A673 (cell line): ENCODE results near the gene MAP3K13.

Experiments
- CTCF ChIP-seq: fragments of 300-800, 200-600 bp; sonication (generic); conservative IDR thresholded peaks from 2 replicates; pipeline ENCODE4 v1.5.1; 2017; ENCODE audit warnings: low read depth, mild to moderate bottlenecking, antibody characterized with exemption, low read length, moderate library complexity, mixed read lengths
- EZH2 ChIP-seq: fragments of 200-600 bp; sonication (generic); IDR thresholded peaks from 2 replicates; pipeline ENCODE4 v1.6.1; 2017; ENCODE audit warnings: borderline replicate concordance, low read depth, mild to moderate bottlenecking, mixed read lengths, antibody characterized with exemption, low read length; ENCODE audit not compliant: poor library complexity, severe bottlenecking

GRCh38 chr3:185503521-185503920, 140.6 kb downstream of the MAP3K13 start:
- TF ChIP-seq CTCF: no peak
- TF ChIP-seq EZH2: no peak
